ENCODE measurements around the gene PRMT7. TPM values are rescaled to one million over a fixed set of nuclear protein-coding genes. Genes with fewer than 3 reads are reported as not detected.
A peak's percentile ranks its signal among the peaks of the same experiment; 100 is the strongest.

PRMT7 gene
- polyA plus RNA-seq, 3 donors, result 15.0 to 41.1 (median 15.2) TPM

- H2AFZ ChIP-seq (ENCODE audit: insufficient read depth, low read depth, low read length, poor library complexity, severe bottlenecking), result no peak overlapping the region
These were observed 21.6 kb upstream of the PRMT7 start for GRCh38 chr16:68289202-68289601.

GRCh38 chr16:68289621-68290329 lies 21.0 kb upstream of the PRMT7 start:
- no peak overlapping the region for H2AFZ ChIP-seq (ENCODE audit: insufficient read depth, low read depth, low read length, poor library complexity, severe bottlenecking)
- peak in 2 of 3 donors; percentile 12 to 17 for DNase-seq
- H3K9me3 Mint-ChIP-seq, result no peaks in the 10 kb centered on the region
- H3K4me3 Mint-ChIP-seq, result no peak overlapping the region
- no peak overlapping the region for H3K4me3 ChIP-seq (replicated peaks in 1 of 3; ENCODE audit: low read depth in 2 of 3, low read length in 3 of 3)
- H3K36me3 Mint-ChIP-seq, result peaks cover 60 to 62% of the 10 kb centered on the region in 2 donors
- WGBS (ENCODE audit: insufficient coverage), result 14% methylated on average over 2 of the region's 4 CpGs
- peaks cover 23% of the 10 kb centered on the region for H3K79me2 ChIP-seq (ENCODE audit: insufficient read depth, low read length)
- peak overlapping the region; percentile 10 to 89 (median 80) for H3K27ac Mint-ChIP-seq
- H3K27ac ChIP-seq (ENCODE audit: low read depth in 1 of 2, low read length in 2 of 2), result peak overlapping the region in 1 of 2 donors; percentile 59
- no peak overlapping the region for H3K4me2 ChIP-seq (replicated peaks; ENCODE audit: extremely low read depth, low read length, poor library complexity, severe bottlenecking)
- no peaks in the 10 kb centered on the region for H4K20me1 ChIP-seq (ENCODE audit: insufficient read depth, low read length)
- H3K36me3 ChIP-seq (replicated peaks in 1 of 2; ENCODE audit: control insufficient read depth in 1 of 2, insufficient read depth in 2 of 2, low read length in 2 of 2), result peaks cover 39 to 65% of the 10 kb centered on the region in 2 donors
- H3K27me3 Mint-ChIP-seq (ENCODE audit: low read depth in 3 of 3), result no peaks in the 10 kb centered on the region
- no peaks in the 10 kb centered on the region for H3K9me3 ChIP-seq (replicated peaks in 1 of 2; ENCODE audit: control insufficient read depth in 1 of 2, insufficient read depth in 1 of 2, low read length in 2 of 2)
- intact Hi-C loops (cut with micrococcal nuclease), result no loop called here
- no peak for TF ChIP-seq CTCF (IDR thresholded peaks at IDR 0.05)
- H3K9ac ChIP-seq (ENCODE audit: insufficient read depth, low read length, poor library complexity, severe bottlenecking), result peak overlapping the region; percentile 41
- H3K27me3 ChIP-seq (ENCODE audit: control insufficient read depth in 2 of 2, insufficient read depth in 2 of 2, low read length in 2 of 2), result no peaks in the 10 kb centered on the region
- peaks cover 50 to 52% of the 10 kb centered on the region in 2 donors for H3K4me1 ChIP-seq (ENCODE audit: control insufficient read depth in 1 of 2, insufficient read depth in 2 of 2, low read length in 2 of 2)
- H3K4me1 Mint-ChIP-seq, result peaks cover 57% of the 10 kb centered on the region

More at GRCh38 chr16:68289202-68289601, 21.6 kb upstream of the PRMT7 start:
- no peaks in the 10 kb centered on the region for H3K27me3 Mint-ChIP-seq (ENCODE audit: low read depth in 3 of 3)
- no peaks in the 10 kb centered on the region for H3K9me3 Mint-ChIP-seq
- Histone ChIP-seq H4K20me1 (ENCODE audit: insufficient read depth, low read length) (no peaks in the 10 kb centered on the region), H3K4me3 (replicated peaks in 1 of 3; ENCODE audit: low read depth in 2 of 3, low read length in 3 of 3) (no peak overlapping the region), H3K79me2 (ENCODE audit: insufficient read depth, low read length) (peaks cover 26% of the 10 kb centered on the region), H3K4me1 (ENCODE audit: control insufficient read depth in 1 of 2, insufficient read depth in 2 of 2, low read length in 2 of 2) (peaks cover 56 to 58% of the 10 kb centered on the region in 2 donors), H3K9ac (ENCODE audit: insufficient read depth, low read length, poor library complexity, severe bottlenecking) (peak overlapping the region; percentile 41), H3K36me3 (replicated peaks in 1 of 2; ENCODE audit: control insufficient read depth in 1 of 2, insufficient read depth in 2 of 2, low read length in 2 of 2) (peaks cover 33 to 59% of the 10 kb centered on the region in 2 donors), H3K4me2 (replicated peaks; ENCODE audit: extremely low read depth, low read length, poor library complexity, severe bottlenecking) (no peak overlapping the region), H3K27ac (ENCODE audit: low read depth in 1 of 2, low read length in 2 of 2) (peak overlapping the region in 1 of 2 donors; percentile 59), H3K9me3 (replicated peaks in 1 of 2; ENCODE audit: control insufficient read depth in 1 of 2, insufficient read depth in 1 of 2, low read length in 2 of 2) (no peaks in the 10 kb centered on the region), H3K27me3 (ENCODE audit: control insufficient read depth in 2 of 2, insufficient read depth in 2 of 2, low read length in 2 of 2) (no peaks in the 10 kb centered on the region)
- TF ChIP-seq CTCF (IDR thresholded peaks at IDR 0.05), result no peak
- DNase-seq, result no peak
- no peak overlapping the region for H3K4me3 Mint-ChIP-seq
- 100% methylated on average over 2 of the region's 2 CpGs for WGBS (ENCODE audit: insufficient coverage)
- H3K4me1 Mint-ChIP-seq, result peaks cover 62% of the 10 kb centered on the region
- intact Hi-C loops (cut with micrococcal nuclease), result no loop called here
- peak overlapping the region in 6 of 7 donors; percentile 10 to 86 (median 68) for H3K27ac Mint-ChIP-seq
- H3K36me3 Mint-ChIP-seq, result peaks cover 54 to 56% of the 10 kb centered on the region in 2 donors

Data from CD14-positive monocyte (primary cell).